Measurements from ENCODE around the gene CACTIN. TPM values are rescaled to one million over a fixed set of nuclear protein-coding genes. Genes with fewer than 3 reads are reported as not detected.
A peak's percentile ranks its signal among the peaks of the same experiment; 100 is the strongest.

The CACTIN gene
- polyA plus RNA-seq, 1 donor (not counting 4 experiments of a cell fraction or from before 2014, with no cell fraction given) = 10.8 TPM

GRCh38 chr19:3580156-3580934 lies 46.2 kb downstream of the CACTIN start:
- Histone ChIP-seq H4K20me1 (ENCODE audit: control insufficient read depth, extremely low read depth, insufficient read depth, low read length) (no peaks in the 10 kb centered on the region), H3K27me3 (ENCODE audit: control insufficient read depth, extremely low read depth, insufficient read depth, low read length) (peaks cover 11% of the 10 kb centered on the region), H3K27ac (ENCODE audit: control insufficient read depth, insufficient read depth, low read length) (no peak overlapping the region), H3K4me2 (ENCODE audit: control insufficient read depth, extremely low read depth, insufficient read depth, low read depth, low read length) (no peak overlapping the region), H3K36me3 (ENCODE audit: control insufficient read depth in 2 of 2, extremely low read depth in 1 of 2, insufficient read depth in 2 of 2, low read length in 2 of 2) (peaks cover 0 to 2% of the 10 kb centered on the region in 2 experiments), H3K9me3 (ENCODE audit: control insufficient read depth, low read depth, low read length) (no peaks in the 10 kb centered on the region), H3K9me1 (ENCODE audit: control insufficient read depth, extremely low read depth, insufficient read depth, low read length) (no peaks in the 10 kb centered on the region), H3K79me2 (ENCODE audit: control insufficient read depth, insufficient read depth, low read length) (no peaks in the 10 kb centered on the region), H3K4me3 (ENCODE audit: control insufficient read depth in 2 of 3, extremely low read depth in 1 of 3, insufficient read depth in 2 of 3, low read depth in 1 of 3, low read length in 3 of 3) (no peak overlapping the region), H3K4me1 (ENCODE audit: control insufficient read depth, extremely low read depth, insufficient read depth, low read length) (peaks cover 11% of the 10 kb centered on the region), H3K9ac (ENCODE audit: control insufficient read depth, extremely low read depth, insufficient read depth, low read length) (no peak overlapping the region), H2AFZ (ENCODE audit: control insufficient read depth, low read length) (no peak overlapping the region)
- FAIRE-seq (no peak), DNase-seq (ENCODE audit: low read depth, low spot score) (no peak)
- TF ChIP-seq CTCF (optimal IDR thresholded peaks at IDR 0.05 in 1 of 3, IDR thresholded peaks at IDR 0.05 in 1 of 3, conservative IDR thresholded peaks at IDR 0.05 in 1 of 3; ENCODE audit: extremely low read depth in 1 of 3, insufficient read depth in 2 of 3, low read length in 3 of 3) = no peak
- TF ChIP-seq EZH2 (IDR thresholded peaks at IDR 0.05; ENCODE audit: low read length) = no peak
- dilution Hi-C loops (cut with MboI; ENCODE audit: extremely low pct_ligation_motif_present, low sequenced_read_pairs) = no loop called here

GRCh38 chr19:3578390-3578789 lies 48.2 kb downstream of the CACTIN start:
- Histone ChIP-seq H2AFZ (ENCODE audit: control insufficient read depth, low read length) (no peak overlapping the region), H3K4me2 (ENCODE audit: control insufficient read depth, extremely low read depth, insufficient read depth, low read depth, low read length) (no peak overlapping the region), H3K9me3 (ENCODE audit: control insufficient read depth, low read depth, low read length) (no peaks in the 10 kb centered on the region), H3K36me3 (ENCODE audit: control insufficient read depth in 2 of 2, extremely low read depth in 1 of 2, insufficient read depth in 2 of 2, low read length in 2 of 2) (peaks cover 2 to 3% of the 10 kb centered on the region in 2 experiments), H3K79me2 (ENCODE audit: control insufficient read depth, insufficient read depth, low read length) (no peaks in the 10 kb centered on the region), H3K9ac (ENCODE audit: control insufficient read depth, extremely low read depth, insufficient read depth, low read length) (no peak overlapping the region), H3K27ac (ENCODE audit: control insufficient read depth, insufficient read depth, low read length) (no peak overlapping the region), H3K9me1 (ENCODE audit: control insufficient read depth, extremely low read depth, insufficient read depth, low read length) (no peaks in the 10 kb centered on the region), H3K27me3 (ENCODE audit: control insufficient read depth, extremely low read depth, insufficient read depth, low read length) (peaks cover 3% of the 10 kb centered on the region), H3K4me3 (ENCODE audit: control insufficient read depth in 2 of 3, extremely low read depth in 1 of 3, insufficient read depth in 2 of 3, low read depth in 1 of 3, low read length in 3 of 3) (peak overlapping the region in 1 of 3 experiments; percentile 57), H4K20me1 (ENCODE audit: control insufficient read depth, extremely low read depth, insufficient read depth, low read length) (no peaks in the 10 kb centered on the region), H3K4me1 (ENCODE audit: control insufficient read depth, extremely low read depth, insufficient read depth, low read length) (peaks cover 11% of the 10 kb centered on the region)
- TF ChIP-seq CTCF (optimal IDR thresholded peaks at IDR 0.05 in 1 of 3, IDR thresholded peaks at IDR 0.05 in 1 of 3, conservative IDR thresholded peaks at IDR 0.05 in 1 of 3; ENCODE audit: extremely low read depth in 1 of 3, insufficient read depth in 2 of 3, low read length in 3 of 3) (no peak), EZH2 (IDR thresholded peaks at IDR 0.05; ENCODE audit: low read length) (no peak)
- FAIRE-seq (no peak), DNase-seq (ENCODE audit: low read depth, low spot score) (no peak)
- dilution Hi-C loops (cut with MboI; ENCODE audit: extremely low pct_ligation_motif_present, low sequenced_read_pairs) = no loop called here
